ENCODE data around the gene ZNF521.

The ZNF521 gene

DNA sequence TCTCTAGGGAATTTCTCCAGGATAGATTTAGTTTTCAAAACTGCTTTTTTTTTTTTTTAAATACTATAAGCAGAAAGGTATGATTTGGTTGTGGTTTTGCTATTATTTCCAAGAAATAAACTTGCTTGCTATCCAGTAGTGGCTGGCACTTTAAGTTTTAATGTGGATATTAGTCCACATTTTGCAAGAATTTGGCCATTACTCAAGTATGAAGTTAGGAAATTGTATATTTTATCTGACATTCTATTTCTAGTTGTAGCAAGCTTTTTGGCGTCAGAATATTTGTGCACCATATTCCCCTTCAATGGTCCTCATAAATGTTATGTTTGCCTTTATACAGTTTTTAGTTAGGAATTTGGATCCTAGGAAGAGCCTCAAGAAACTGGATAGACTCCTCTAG, 226.3 kb downstream of the ZNF521 start:
- no CpG with 5 or more reads among the region's 1 CpG for WGBS, 2 donors (ENCODE audit: extremely low coverage in 2 of 2, insufficient read length in 2 of 2, insufficient replicate concordance in 1 of 2)
- H3K9ac ChIP-seq (ENCODE audit: low read depth, low read length, poor library complexity): no peak overlapping the region

DNA sequence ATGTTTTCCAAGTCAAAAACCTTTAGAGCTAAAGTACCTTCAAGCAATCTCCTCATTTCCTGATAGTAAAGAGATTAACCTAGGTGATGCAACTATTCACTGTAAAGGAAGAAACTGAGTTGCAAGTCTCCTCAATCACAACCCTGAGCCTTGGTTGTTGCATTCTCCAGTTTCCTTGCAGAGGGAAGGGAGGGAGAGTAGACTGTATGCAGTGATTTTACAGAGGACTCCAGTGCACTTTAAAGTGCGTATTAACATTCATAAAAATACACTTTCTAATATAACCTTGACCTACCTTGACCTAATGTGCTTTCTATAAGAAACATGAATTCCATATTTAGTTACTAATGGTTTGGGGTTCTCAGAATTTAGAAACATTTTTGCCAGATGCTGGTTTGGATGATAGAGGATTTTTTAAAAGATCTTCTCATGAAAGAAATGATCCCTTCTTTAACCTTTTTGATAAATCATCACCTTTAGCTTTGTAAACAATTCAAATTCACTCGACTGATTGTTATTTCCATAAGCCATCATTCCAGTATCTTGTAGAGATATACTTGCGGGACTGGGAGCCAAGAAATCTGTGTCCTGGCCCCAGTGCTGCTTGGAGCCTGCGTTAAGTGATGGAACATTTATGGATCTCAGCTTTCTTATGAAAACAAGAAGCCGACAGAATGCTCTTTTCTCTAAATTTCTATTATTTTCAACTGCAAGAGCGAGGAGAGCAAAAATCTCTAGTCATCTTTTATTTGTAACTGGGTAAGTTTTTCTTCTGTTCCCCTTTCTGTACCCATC, 228.3 kb downstream of the ZNF521 start:
- no peak overlapping the region for H3K4me3 ChIP-seq (ENCODE audit: low read length in 2 of 2)
- no peak overlapping the region for H3K4me2 ChIP-seq (ENCODE audit: insufficient read depth, low read length, poor library complexity, severe bottlenecking)
- no peak overlapping the region for H2AFZ ChIP-seq (ENCODE audit: low read length)
- no CpG with 5 or more reads among the region's 6 CpGs for WGBS, 2 donors (ENCODE audit: extremely low coverage in 2 of 2, insufficient read length in 2 of 2, insufficient replicate concordance in 1 of 2)
- no peaks in the 10 kb centered on the region for H3K79me1 ChIP-seq (ENCODE audit: low read depth, low read length)
- no peak overlapping the region for H3K14ac ChIP-seq (ENCODE audit: low read length)
- no peak overlapping the region for H2BK15ac ChIP-seq (ENCODE audit: low read length)
- H3K23ac ChIP-seq (ENCODE audit: low read depth, low read length, poor library complexity): no peak overlapping the region
- no peak overlapping the region for H4K91ac ChIP-seq (ENCODE audit: low read depth, low read length, poor library complexity)
- H3K4ac ChIP-seq (ENCODE audit: low read length): no peak overlapping the region
- no peak overlapping the region for H4K8ac ChIP-seq (ENCODE audit: low read depth, low read length)
- DNase-seq (ENCODE audit: low spot score): no peak
- no peak overlapping the region for H3K18ac ChIP-seq (ENCODE audit: low read length)
- H2AK5ac ChIP-seq (ENCODE audit: low read depth, low read length): no peak overlapping the region
- H2BK120ac ChIP-seq (ENCODE audit: low read depth, low read length): no peak overlapping the region
- H2BK5ac ChIP-seq (ENCODE audit: low read length): no peak overlapping the region
- H3K9me3 ChIP-seq (replicated peaks in 1 of 2; ENCODE audit: control insufficient read depth in 2 of 2, insufficient read depth in 1 of 2, low read depth in 1 of 2, low read length in 2 of 2): peaks cover 0 to 21% of the 10 kb centered on the region in 2 donors
- H3K27ac ChIP-seq (replicated peaks; ENCODE audit: low read length): no peak overlapping the region
- no peak overlapping the region for H3K9ac ChIP-seq (ENCODE audit: low read depth, low read length, poor library complexity)
- H3K27me3 ChIP-seq (ENCODE audit: control insufficient read depth in 3 of 3, insufficient read depth in 3 of 3, low read depth in 1 of 3, low read length in 3 of 3): no peaks in the 10 kb centered on the region
- H3K4me1 ChIP-seq (ENCODE audit: control insufficient read depth in 2 of 2, insufficient read depth in 1 of 2, low read depth in 1 of 2, low read length in 2 of 2): no peaks in the 10 kb centered on the region
- no peak overlapping the region for H2BK12ac ChIP-seq (ENCODE audit: low read length)
- peaks cover 0 to 25% of the 10 kb centered on the region in 2 donors for H3K36me3 ChIP-seq (replicated peaks in 1 of 2; ENCODE audit: control insufficient read depth in 2 of 2, insufficient read depth in 2 of 2, low read length in 2 of 2)

More for the DNA sequence above, 226.3 kb downstream of the ZNF521 start:
- H2BK120ac ChIP-seq (ENCODE audit: low read depth, low read length): no peak overlapping the region
- no peaks in the 10 kb centered on the region for H3K4me1 ChIP-seq (ENCODE audit: control insufficient read depth in 2 of 2, insufficient read depth in 1 of 2, low read depth in 1 of 2, low read length in 2 of 2)
- H3K4me2 ChIP-seq (ENCODE audit: insufficient read depth, low read length, poor library complexity, severe bottlenecking): no peak overlapping the region
- no peak overlapping the region for H2AFZ ChIP-seq (ENCODE audit: low read length)
- H3K4ac ChIP-seq (ENCODE audit: low read length): no peak overlapping the region
- H4K8ac ChIP-seq (ENCODE audit: low read depth, low read length): no peak overlapping the region
- no peak overlapping the region for H2BK5ac ChIP-seq (ENCODE audit: low read length)
- H3K36me3 ChIP-seq (replicated peaks in 1 of 2; ENCODE audit: control insufficient read depth in 2 of 2, insufficient read depth in 2 of 2, low read length in 2 of 2): peaks cover 0 to 17% of the 10 kb centered on the region in 2 donors
- no peak overlapping the region for H3K18ac ChIP-seq (ENCODE audit: low read length)
- H2AK5ac ChIP-seq (ENCODE audit: low read depth, low read length): no peak overlapping the region
- no peaks in the 10 kb centered on the region for H3K27me3 ChIP-seq (ENCODE audit: control insufficient read depth in 3 of 3, insufficient read depth in 3 of 3, low read depth in 1 of 3, low read length in 3 of 3)
- H4K91ac ChIP-seq (ENCODE audit: low read depth, low read length, poor library complexity): no peak overlapping the region
- no peaks in the 10 kb centered on the region for H3K79me1 ChIP-seq (ENCODE audit: low read depth, low read length)
- no peak overlapping the region for H2BK12ac ChIP-seq (ENCODE audit: low read length)
- no peak overlapping the region for H3K27ac ChIP-seq (replicated peaks; ENCODE audit: low read length)
- no peak overlapping the region for H3K23ac ChIP-seq (ENCODE audit: low read depth, low read length, poor library complexity)
- H3K14ac ChIP-seq (ENCODE audit: low read length): no peak overlapping the region
- H3K4me3 ChIP-seq (ENCODE audit: low read length in 2 of 2): no peak overlapping the region
- H3K9me3 ChIP-seq (replicated peaks in 1 of 2; ENCODE audit: control insufficient read depth in 2 of 2, insufficient read depth in 1 of 2, low read depth in 1 of 2, low read length in 2 of 2): peaks cover 0 to 6% of the 10 kb centered on the region in 2 donors
- DNase-seq (ENCODE audit: low spot score): no peak
- no peak overlapping the region for H2BK15ac ChIP-seq (ENCODE audit: low read length)

- H2BK12ac ChIP-seq (ENCODE audit: low read length): no peak overlapping the region
- peaks cover 0 to 25% of the 10 kb centered on the region in 2 donors for H3K36me3 ChIP-seq (replicated peaks in 1 of 2; ENCODE audit: control insufficient read depth in 2 of 2, insufficient read depth in 2 of 2, low read length in 2 of 2)
- H3K27me3 ChIP-seq (ENCODE audit: control insufficient read depth in 3 of 3, insufficient read depth in 3 of 3, low read depth in 1 of 3, low read length in 3 of 3): no peaks in the 10 kb centered on the region
- H4K91ac ChIP-seq (ENCODE audit: low read depth, low read length, poor library complexity): no peak overlapping the region
- H3K9ac ChIP-seq (ENCODE audit: low read depth, low read length, poor library complexity): no peak overlapping the region
- WGBS, 2 donors (ENCODE audit: extremely low coverage in 2 of 2, insufficient read length in 2 of 2, insufficient replicate concordance in 1 of 2): no CpG with 5 or more reads among the region's 2 CpGs
- no peaks in the 10 kb centered on the region for H3K79me1 ChIP-seq (ENCODE audit: low read depth, low read length)
- no peak overlapping the region for H3K14ac ChIP-seq (ENCODE audit: low read length)
- H2AFZ ChIP-seq (ENCODE audit: low read length): no peak overlapping the region
- peaks cover 0 to 21% of the 10 kb centered on the region in 2 donors for H3K9me3 ChIP-seq (replicated peaks in 1 of 2; ENCODE audit: control insufficient read depth in 2 of 2, insufficient read depth in 1 of 2, low read depth in 1 of 2, low read length in 2 of 2)
- no peak overlapping the region for H2BK120ac ChIP-seq (ENCODE audit: low read depth, low read length)
- H3K18ac ChIP-seq (ENCODE audit: low read length): no peak overlapping the region
- H2AK5ac ChIP-seq (ENCODE audit: low read depth, low read length): no peak overlapping the region
- DNase-seq (ENCODE audit: low spot score): no peak
- no peak overlapping the region for H2BK15ac ChIP-seq (ENCODE audit: low read length)
- H3K4me2 ChIP-seq (ENCODE audit: insufficient read depth, low read length, poor library complexity, severe bottlenecking): no peak overlapping the region
- H4K8ac ChIP-seq (ENCODE audit: low read depth, low read length): no peak overlapping the region
- H3K4me1 ChIP-seq (ENCODE audit: control insufficient read depth in 2 of 2, insufficient read depth in 1 of 2, low read depth in 1 of 2, low read length in 2 of 2): no peaks in the 10 kb centered on the region
- no peak overlapping the region for H3K4me3 ChIP-seq (ENCODE audit: low read length in 2 of 2)
- H2BK5ac ChIP-seq (ENCODE audit: low read length): no peak overlapping the region
- H3K27ac ChIP-seq (replicated peaks; ENCODE audit: low read length): no peak overlapping the region
- no peak overlapping the region for H3K23ac ChIP-seq (ENCODE audit: low read depth, low read length, poor library complexity)
- no peak overlapping the region for H3K4ac ChIP-seq (ENCODE audit: low read length)
These were observed 230.5 kb downstream of the ZNF521 start for GRCh38 chr18:25121442-25121841.

DNA sequence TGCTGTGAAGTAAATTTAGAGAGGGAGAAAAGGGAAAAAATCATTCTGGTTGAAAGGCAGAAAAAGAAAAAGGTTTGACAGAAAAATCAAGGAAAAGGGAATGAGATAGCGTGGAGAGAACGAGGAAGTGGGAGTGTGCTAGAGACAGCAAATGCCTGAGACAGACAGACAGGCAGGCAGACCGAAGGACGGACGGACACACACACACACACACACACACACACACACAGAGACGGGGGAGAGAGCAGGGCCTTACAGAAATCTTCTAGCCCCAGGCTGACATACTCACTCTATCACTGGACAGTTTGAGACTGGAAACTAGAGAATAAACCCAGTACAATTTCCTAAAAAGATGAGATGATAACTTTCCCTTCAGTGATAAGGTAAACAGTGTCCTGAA, 238.4 kb downstream of the ZNF521 start:
- no peak for DNase-seq (ENCODE audit: low spot score)
- Histone ChIP-seq H2BK5ac (ENCODE audit: low read length) (no peak overlapping the region), H3K14ac (ENCODE audit: low read length) (no peak overlapping the region), H3K4me1 (ENCODE audit: control insufficient read depth in 2 of 2, insufficient read depth in 1 of 2, low read depth in 1 of 2, low read length in 2 of 2) (peaks cover 17 to 22% of the 10 kb centered on the region in 2 donors), H3K18ac (ENCODE audit: low read length) (no peak overlapping the region), H3K27ac (replicated peaks; ENCODE audit: low read length) (peak overlapping the region; percentile 31), H3K27me3 (ENCODE audit: control insufficient read depth in 3 of 3, insufficient read depth in 3 of 3, low read depth in 1 of 3, low read length in 3 of 3) (no peaks in the 10 kb centered on the region), H2BK12ac (ENCODE audit: low read length) (no peak overlapping the region), H3K9ac (ENCODE audit: low read depth, low read length, poor library complexity) (no peak overlapping the region), H3K79me1 (ENCODE audit: low read depth, low read length) (no peaks in the 10 kb centered on the region), H2BK120ac (ENCODE audit: low read depth, low read length) (no peak overlapping the region), H4K8ac (ENCODE audit: low read depth, low read length) (no peak overlapping the region), H3K23ac (ENCODE audit: low read depth, low read length, poor library complexity) (no peak overlapping the region), H4K91ac (ENCODE audit: low read depth, low read length, poor library complexity) (no peak overlapping the region), H2BK15ac (ENCODE audit: low read length) (no peak overlapping the region), H3K4ac (ENCODE audit: low read length) (no peak overlapping the region), H3K9me3 (replicated peaks in 1 of 2; ENCODE audit: control insufficient read depth in 2 of 2, insufficient read depth in 1 of 2, low read depth in 1 of 2, low read length in 2 of 2) (no peaks in the 10 kb centered on the region), H3K4me3 (ENCODE audit: low read length in 2 of 2) (no peak overlapping the region), H2AK5ac (ENCODE audit: low read depth, low read length) (no peak overlapping the region), H2AFZ (ENCODE audit: low read length) (no peak overlapping the region), H3K36me3 (replicated peaks in 1 of 2; ENCODE audit: control insufficient read depth in 2 of 2, insufficient read depth in 2 of 2, low read length in 2 of 2) (peaks cover 3 to 12% of the 10 kb centered on the region in 2 donors), H3K4me2 (ENCODE audit: insufficient read depth, low read length, poor library complexity, severe bottlenecking) (no peak overlapping the region)
- 100% methylated on average over 2 of the region's 6 CpGs; no CpG with 5 or more reads in 1 of the 2 donors for WGBS, 2 donors (ENCODE audit: extremely low coverage in 2 of 2, insufficient read length in 2 of 2, insufficient replicate concordance in 1 of 2)
